Measurements from ENCODE around the gene MAD1L1.

The MAD1L1 gene

DNA sequence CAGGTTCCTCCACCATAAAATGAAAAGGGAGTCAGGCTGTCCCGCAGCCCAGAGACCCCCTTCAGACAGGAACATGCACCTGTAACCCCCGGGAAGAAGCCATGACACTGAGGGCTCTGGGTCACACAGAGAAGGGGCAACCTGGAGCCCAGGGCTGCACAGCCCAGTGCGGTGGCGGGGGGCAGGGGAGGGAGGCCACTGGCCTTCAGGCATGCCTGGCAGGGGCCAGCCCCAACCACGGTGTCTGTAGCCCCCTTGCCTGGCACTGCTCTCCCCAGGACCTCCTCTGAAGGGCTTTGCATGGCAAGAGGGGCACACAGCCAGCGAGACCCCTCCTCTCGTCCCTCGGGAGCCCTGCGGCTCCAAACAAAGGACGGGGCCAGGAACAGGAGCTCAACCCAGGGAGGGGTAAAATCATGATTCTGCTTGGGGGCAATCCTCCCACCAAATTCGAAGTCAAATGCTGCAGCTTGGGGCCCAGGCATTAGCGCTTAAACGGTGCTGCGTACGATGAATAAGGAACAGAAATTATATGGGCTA lies 235.1 kb downstream of the MAD1L1 start:
- TF ChIP-seq, protein P1, sequence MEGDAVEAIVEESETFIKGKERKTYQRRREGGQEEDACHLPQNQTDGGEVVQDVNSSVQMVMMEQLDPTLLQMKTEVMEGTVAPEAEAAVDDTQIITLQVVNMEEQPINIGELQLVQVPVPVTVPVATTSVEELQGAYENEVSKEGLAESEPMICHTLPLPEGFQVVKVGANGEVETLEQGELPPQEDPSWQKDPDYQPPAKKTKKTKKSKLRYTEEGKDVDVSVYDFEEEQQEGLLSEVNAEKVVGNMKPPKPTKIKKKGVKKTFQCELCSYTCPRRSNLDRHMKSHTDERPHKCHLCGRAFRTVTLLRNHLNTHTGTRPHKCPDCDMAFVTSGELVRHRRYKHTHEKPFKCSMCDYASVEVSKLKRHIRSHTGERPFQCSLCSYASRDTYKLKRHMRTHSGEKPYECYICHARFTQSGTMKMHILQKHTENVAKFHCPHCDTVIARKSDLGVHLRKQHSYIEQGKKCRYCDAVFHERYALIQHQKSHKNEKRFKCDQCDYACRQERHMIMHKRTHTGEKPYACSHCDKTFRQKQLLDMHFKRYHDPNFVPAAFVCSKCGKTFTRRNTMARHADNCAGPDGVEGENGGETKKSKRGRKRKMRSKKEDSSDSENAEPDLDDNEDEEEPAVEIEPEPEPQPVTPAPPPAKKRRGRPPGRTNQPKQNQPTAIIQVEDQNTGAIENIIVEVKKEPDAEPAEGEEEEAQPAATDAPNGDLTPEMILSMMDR (IDR thresholded peaks at IDR 0.05): no peak

DNA sequence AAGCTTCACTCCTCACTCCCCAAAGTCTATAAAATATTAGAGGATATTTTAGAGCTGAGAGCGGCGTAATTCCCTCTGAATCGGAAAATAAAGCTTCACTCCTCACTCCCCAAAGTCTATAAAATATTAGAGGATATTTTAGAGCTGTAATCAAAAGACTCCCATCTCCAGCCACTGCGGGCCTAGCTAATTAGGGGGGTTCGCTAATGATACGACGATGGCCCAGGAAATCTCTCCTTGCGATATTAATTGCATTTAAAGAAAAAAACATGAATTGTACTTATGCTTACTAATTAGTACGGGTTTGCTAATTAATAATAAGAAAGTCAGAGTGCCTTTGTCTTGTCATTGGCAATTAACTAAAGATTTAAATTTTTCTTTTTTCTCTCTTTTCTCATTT lies 235.9 kb downstream of the MAD1L1 start:
- TF ChIP-seq, protein P1 (IDR thresholded peaks at IDR 0.05): no peak

- TF ChIP-seq, protein P1 (IDR thresholded peaks at IDR 0.05): no peak
Observed at GRCh38 chr7:1995426-1995825, 237.3 kb downstream of the MAD1L1 start.

DNA sequence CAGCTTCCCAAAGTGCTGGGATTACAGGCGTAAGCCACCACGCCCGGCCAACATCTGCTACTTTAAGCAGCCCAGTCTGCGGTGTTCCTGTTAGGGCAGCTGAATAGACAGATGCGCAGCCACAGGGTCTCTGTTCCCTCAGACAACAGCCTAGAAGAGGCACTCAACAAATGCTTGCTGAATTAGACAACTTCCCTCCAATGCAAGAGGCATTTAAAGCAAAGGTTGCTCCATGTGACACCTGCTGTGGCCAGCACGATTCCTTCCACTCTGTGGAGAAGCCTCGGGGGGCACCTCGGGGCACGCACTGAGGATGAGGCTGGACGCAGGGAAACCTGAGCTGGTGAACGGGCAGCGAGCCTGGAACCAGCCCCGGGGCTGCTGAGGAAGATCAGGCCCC lies 237.8 kb downstream of the MAD1L1 start:
- TF ChIP-seq, protein P1 (IDR thresholded peaks at IDR 0.05): no peak

DNA sequence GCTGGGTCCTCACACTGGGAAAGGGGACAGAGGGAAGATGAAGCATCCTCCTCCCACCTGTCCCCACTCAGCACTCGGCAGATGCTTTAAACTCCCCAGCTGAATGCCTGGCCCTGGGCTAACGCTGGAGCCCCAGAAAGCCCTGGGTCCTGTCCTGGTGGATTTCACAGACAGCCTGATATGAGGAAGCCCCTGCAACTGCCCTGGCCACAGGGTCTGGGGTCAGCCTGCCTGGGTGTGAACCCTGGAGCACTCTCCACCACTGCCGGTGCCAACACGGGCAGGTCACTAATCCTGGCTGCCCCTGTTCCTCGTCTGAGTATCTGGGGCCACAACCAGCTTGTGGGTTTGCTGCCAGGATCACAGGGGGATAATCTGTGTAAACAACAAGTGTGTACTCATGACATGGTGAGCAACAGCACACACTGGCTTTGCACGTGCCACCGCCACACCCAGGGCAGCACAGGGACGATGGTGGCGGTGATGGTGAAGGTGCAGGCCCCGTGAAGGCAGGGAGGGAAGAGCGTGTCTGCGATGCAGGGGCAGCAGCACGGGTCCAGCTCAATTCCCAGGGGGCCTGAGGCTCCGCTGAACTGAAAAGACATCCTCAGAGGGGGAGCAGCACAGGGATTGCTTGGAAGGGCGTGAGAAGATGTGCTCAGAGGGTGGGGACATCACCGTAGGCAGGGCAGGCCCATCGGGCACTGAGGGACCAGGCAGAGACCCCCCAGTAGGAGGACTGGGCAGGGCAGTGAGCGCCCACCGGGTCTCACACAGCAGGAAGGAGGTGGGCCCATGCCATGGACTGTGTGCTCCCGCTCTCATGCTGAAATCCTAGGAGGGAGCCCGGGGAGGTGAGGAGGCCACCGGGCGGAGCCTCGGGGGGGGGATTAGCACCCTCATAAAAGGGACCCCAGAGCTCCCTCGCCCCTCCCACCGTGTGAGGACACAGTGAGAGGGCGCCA lies 238.7 kb downstream of the MAD1L1 start:
- TF ChIP-seq, protein P1 (IDR thresholded peaks at IDR 0.05): no peak

DNA sequence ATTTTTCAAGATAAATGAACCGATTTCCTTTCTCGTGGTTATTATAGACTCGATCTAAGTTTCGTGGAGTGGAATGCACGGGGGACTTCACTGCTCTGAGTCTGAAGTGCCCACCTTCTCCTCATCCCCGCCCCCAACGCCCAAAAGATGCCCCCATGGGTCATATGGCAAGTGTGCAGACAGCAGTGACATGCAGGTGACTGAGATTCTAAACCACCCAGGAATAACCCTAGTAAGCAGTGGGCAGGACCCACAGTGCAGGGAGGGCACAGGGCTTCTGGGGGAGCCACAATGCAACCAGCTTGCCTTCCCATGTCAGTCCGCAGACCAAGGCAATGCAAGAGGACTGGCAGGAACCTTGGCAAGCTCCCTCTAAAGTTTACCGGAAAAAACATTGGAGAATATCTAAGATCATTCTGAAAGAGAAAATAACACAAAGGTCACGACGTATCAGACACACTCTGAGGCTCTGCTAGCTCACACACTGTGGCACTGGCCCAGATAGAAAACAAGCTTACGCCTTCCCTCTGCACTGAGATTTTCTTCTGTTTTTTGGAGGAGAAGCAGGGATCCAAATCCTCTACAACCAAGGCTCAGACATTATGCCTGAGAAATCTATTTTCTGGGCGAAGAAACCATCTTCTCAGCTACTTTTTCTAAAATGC lies 239.6 kb downstream of the MAD1L1 start:
- TF ChIP-seq, protein P1 (IDR thresholded peaks at IDR 0.05): no peak

DNA sequence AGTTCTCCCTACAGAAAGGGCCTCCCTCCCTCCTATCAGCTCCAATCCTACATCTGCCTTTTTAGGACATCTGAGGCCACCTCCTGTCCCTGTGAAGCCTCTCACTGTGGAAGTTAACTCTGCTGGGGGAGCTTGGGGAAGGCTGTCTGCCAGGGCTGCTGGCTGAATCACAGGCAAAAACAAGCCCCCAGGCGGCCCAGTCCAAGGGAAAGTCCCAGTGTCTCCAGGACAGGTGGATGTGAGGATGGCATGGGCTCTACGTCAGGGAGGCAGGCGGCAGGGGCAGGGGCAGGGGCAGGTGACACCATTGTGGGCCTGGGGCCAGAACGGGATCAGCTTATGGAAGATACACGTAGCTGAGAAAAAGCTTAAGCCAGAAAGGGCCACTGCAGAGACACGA lies 240.2 kb downstream of the MAD1L1 start:
- TF ChIP-seq, protein P1 (IDR thresholded peaks at IDR 0.05): no peak

Measured in LNCAP (cell line).